GM21528 (cell line): ENCODE results near the gene LRRC56.

Experiments used
- ATAC-seq: cut with Tn5 transposase; IDR thresholded peaks from one replicate; pipeline ENCODE4 v1.9.1; 2021; ENCODE audit warnings: mild to moderate bottlenecking, moderate library complexity; ENCODE audit not compliant: unreplicated experiment, low FRiP score

LRRC56 gene

GRCh38 chr11:518463-519202 is 18.7 kb upstream of the LRRC56 start:
- ATAC-seq, result peak; percentile 81

DNA sequence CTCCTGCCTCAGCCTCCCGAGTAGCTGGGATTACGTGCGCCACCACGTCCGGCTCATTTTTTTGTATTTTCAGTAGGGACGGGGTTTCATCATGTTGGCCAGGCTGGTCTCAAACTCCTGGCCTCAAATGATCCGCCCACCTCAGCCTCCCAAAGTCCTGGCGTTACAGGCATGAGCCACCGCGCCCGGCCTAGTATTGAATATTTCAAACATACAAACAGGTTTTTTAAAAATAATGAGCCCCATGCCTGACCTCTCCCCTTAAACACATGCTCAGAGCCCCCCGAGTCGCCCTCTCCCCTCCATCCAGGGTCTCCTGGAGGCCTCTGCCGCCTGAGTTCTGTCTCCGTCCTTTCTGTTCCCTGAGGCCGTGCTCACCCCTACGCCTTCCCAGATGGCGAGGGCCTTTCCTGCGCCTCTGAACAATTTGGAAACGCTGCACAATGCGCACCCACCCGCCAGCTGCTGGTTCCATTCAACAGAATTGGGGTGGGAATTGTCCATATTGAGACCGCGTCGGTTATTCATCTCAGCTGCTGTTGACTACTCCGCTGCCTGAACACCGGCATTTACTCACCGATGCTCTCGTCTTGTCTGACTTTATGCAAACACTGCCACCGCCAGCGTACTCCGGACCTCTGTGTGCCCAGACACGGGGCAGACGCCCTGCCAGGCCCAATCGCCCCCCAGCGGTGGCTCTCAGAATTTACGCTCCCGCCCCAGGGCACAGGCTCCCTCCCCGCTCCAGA is 16.7 kb upstream of the LRRC56 start:
- ATAC-seq, result no peak

GRCh38 chr11:521177-521688 is 16.1 kb upstream of the LRRC56 start:
- no peak for ATAC-seq

DNA sequence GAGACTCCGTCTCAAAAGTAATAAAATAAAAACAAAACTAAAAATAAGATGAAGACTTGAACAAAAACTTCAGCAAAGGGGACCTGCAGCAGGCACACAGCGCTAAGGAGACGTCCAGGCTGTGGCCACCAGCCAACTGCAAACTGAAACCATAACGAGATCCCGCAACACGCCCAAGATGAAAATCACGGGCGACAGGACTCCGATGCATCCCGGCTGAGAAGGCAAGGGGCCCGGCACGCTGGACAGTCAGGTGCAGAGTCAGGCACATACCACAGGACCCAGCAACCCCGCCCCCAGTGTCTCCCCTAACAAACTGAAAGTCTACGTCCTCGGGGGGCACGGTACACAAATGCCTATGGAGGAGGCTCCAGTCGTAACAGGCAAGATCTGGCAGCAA is 11.1 kb upstream of the LRRC56 start:
- no peak for ATAC-seq

- no peak for ATAC-seq
Observed at GRCh38 chr11:528166-528814, 9.0 kb upstream of the LRRC56 start.

DNA sequence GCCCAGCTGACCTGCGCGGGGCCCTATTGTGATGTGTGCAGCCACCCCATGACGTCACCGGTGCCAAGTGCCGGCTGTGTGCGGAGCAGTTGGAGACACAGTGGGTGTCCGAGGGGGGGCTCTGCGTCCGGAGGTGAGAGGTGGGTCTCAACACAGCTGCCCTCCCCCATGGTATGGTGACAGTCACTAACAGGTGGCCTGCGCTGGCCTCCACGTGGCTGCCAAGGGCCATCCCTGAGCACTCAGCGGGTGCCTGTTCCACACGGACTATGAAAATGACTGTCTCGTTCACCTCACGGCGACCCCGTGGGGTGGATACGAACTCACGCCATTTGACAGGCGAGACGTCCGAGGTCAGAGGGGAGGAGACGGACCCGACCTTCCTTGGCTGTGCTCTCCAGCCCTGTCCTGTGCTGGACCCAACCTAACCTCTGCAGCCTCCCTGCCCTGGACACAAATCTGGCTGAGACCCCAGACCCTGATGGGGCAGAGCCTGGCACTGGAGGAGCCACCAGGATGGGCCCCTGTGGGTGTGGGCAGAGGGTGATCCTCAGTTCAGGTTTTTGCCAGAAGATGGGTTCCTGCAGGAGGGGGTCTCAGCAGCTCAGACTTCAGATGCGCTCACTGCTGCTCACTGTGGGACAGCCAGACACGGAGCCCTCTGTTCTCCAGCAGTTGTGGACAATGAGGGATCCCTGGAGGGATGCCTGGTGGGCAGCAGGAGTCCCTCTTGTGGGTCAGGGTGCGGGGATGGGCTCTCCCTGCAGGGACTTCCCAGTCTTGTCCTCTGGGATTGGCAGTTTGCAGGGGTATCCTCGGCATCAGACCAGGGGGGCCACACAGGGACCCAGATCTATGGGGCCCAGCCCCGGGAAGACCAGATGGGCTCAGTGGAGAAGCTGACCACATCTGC is 8.3 kb upstream of the LRRC56 start:
- ATAC-seq, result no peak

GRCh38 chr11:529728-530411 is 7.5 kb upstream of the LRRC56 start:
- no peak for ATAC-seq

- no peak for ATAC-seq
Observed at GRCh38 chr11:530960-531831, 6.1 kb upstream of the LRRC56 start.

DNA sequence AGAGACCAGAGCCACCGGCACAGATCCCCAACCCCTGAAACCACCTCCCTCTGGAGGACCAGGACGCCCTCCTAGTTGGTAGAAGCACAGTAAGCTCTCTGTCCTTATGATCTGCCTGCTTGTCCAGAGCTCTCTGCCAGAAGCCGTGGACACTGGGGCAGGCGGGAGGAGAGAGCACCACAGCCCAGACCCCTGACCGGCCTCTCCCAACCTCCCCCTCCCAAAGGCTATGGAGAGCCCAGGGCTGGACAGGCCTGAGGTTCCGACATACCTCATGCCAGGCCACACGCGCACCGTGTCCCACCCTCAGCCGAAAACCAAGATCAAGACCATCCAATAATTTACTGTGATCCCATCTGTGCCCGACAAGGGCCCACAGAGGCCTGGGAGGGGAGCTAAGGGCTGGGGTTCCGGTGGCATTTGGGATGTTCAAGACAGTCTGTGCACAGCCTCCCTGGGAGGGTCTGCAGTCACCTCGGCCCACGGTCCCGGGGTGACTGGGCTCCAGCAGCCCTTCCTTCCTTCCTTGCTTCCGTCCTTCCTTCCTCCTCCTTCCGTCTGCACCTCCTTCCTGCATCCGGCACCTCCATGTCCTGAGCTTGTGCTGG is 5.3 kb upstream of the LRRC56 start:
- no peak for ATAC-seq

- no peak for ATAC-seq
Observed at GRCh38 chr11:532527-532985, 4.8 kb upstream of the LRRC56 start.

DNA sequence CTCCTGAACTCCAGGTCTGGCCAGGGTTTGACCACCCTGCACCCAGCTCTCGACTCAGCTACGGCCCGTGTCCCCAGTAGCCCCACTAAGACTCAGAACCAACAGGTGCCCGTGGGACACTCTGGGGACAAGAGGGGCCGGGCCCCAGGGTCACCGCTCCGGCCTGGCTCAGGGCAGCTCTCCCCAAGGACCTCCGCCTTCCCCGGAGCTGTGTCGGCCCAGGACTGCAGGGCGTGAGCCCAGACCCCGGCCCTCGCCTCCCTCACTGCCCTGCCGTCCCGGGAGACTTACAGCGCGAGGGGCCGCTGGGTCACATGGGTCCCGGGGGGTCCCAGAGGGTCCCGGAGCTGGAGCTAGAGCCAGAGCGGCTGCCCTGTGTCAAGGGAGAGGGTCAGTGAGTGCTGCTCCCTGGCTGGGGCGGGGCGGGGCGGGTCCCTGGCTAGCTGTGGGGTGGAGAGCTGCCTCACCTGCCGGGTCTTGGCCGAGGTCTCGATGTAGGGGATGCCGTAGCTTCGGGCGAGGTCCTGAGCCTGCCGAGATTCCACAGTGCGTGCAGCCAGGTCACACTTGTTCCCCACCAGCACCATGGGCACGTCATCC is 4.2 kb upstream of the LRRC56 start:
- ATAC-seq, result no peak

DNA sequence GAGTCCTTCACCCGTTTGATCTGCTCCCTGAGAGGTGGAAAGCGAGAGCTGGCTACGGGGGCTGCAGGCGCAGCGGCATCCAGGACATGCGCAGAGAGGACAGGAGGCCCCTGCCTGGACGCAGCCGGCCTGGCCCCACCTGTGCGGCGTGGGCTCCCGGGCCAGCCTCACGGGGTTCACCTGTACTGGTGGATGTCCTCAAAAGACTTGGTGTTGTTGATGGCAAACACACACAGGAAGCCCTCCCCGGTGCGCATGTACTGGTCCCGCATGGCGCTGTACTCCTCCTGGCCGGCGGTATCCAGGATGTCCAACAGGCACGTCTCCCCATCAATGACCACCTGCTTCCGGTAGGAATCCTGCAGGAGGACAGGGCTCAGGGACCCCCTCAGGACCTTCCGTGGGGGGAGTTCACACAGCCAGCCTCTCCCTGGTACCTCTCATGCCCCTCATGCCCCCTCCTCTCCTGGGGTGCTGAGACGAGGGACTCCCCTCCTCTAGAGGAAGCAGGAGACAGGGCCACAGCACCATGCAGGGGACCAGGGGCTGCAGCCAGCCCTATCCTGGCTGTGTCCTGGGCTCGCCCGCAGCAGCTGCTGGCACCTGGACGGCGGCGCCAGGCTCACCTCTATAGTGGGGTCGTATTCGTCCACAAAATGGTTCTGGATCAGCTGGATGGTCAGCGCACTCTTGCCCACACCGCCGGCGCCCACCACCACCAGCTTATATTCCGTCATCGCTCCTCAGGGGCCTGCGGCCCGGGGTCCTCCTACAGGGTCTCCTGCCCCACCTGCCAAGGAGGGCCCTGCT is 3.5 kb upstream of the LRRC56 start:
- ATAC-seq, result no peak

GRCh38 chr11:534396-535209 is 2.7 kb upstream of the LRRC56 start:
- ATAC-seq, result no peak

DNA sequence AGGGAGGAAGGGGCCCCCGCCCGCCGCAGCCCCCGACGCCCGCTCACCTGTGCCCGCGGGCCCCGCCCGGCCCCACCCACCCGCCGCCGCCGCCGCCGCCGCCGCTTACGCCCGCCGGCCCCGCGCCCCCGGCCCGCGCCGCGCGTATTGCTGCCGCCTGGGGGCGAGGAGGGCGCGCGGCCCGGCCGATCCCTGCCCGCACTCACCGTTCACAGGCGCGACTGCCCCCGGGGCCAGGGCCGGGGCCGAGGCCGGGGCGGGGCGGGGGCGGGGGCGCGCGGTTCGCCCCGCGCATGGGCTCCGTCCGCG is 2.2 kb upstream of the LRRC56 start:
- ATAC-seq, result no peak

- ATAC-seq, result peak; percentile 64
Observed at GRCh38 chr11:535519-536454, 1.5 kb upstream of the LRRC56 start, which contains the start of gene HRAS. Gene HRAS, minus strand, starts transcription at chr11:535576.
